HepG2 (cell line): ENCODE data around the gene POLL. TPM values are rescaled to one million over a fixed set of nuclear protein-coding genes. Genes with fewer than 3 reads are reported as not detected.

ENCODE experiments used
- ATAC-seq: fragments of 200-7000 bp; cut with Tn5 transposase; 3 replicates; pipeline ENCODE4 v1.9.1; 2020; ENCODE audit warnings: mild to moderate bottlenecking, moderate library complexity
- BruUV-seq: library from RNA; stranded (reverse); fragments of 400-500 nt; replicated peaks from 2 replicates; lab custom pipeline; 2021; lab: Mats Ljungman, UMichigan
- CTCF ChIA-PET: fragments of 300-600 bp; formaldehyde crosslinking; extraction: SDS; loops from one replicate; lab custom pipeline; 2021; ENCODE audit warnings: low total read pairs, inconsistent platforms, low intra/inter-chr PET ratio; lab: Yijun Ruan, JAX
- POLR2A ChIA-PET: fragments of 350-600 bp; sonication (Branson Sonifier 250); formaldehyde crosslinking; loops from one replicate; lab custom pipeline; 2020; ENCODE audit warnings: antibody characterized with exemption, inconsistent platforms; lab: Yijun Ruan, JAX
- DNase-seq: peaks from one replicate; pipeline ENCODE4 v3.0.0-alpha.2; 2015; ENCODE audit warnings: low spot score
- FAIRE-seq: peaks from 3 replicates; lab custom pipeline; 2011; peaks lifted over from hg19 to GRCh38; lab: Jason Lieb, UNC
- H2AFZ ChIP-seq: one replicate; pipeline ENCODE4 v1.6.1; 2011; ENCODE audit warnings: low read length, inconsistent platforms
- H3K27ac ChIP-seq: fragments of 300-600 bp; 3 replicates; pipeline ENCODE4 v1.8.0; 2011; ENCODE audit warnings: mixed run types, mild to moderate bottlenecking, mixed read lengths, low read length, inconsistent platforms; ENCODE audit not compliant: insufficient read depth; ENCODE audit errors: extremely low read length
- H3K27me3 ChIP-seq, 2 experiments: fragments of 200-600 bp in 1 of 2; 2 replicates in 1 of 2; 3 replicates in 1 of 2; pipeline versions ENCODE4 v1.6.0 to v1.8.0; 2011; ENCODE audit warnings: low read length in 2 of 2, mild to moderate bottlenecking in 2 of 2, moderate library complexity in 2 of 2, inconsistent platforms in 1 of 2; ENCODE audit not compliant: insufficient read depth in 2 of 2, control insufficient read depth in 1 of 2
- H3K36me3 ChIP-seq, 2 experiments: fragments of 200-600 bp in 1 of 2; replicated peaks in 1 of 2; 2 replicates in 1 of 2; 3 replicates in 1 of 2; pipeline versions ENCODE4 v1.5.1 to v1.8.0; 2011; ENCODE audit warnings: low read length in 2 of 2, inconsistent platforms in 1 of 2; ENCODE audit not compliant: insufficient read depth in 2 of 2, control insufficient read depth in 1 of 2
- H3K4me1 ChIP-seq: 2 replicates; pipeline ENCODE4 v1.5.1; 2012; ENCODE audit warnings: low read length, inconsistent platforms; ENCODE audit not compliant: insufficient read depth
- H3K4me2 ChIP-seq: 2 replicates; pipeline ENCODE4 v1.6.0; 2011; ENCODE audit warnings: low read depth, low read length, inconsistent platforms
- H3K4me3 ChIP-seq, 3 experiments: fragments of 200-600 bp in 1 of 3; sonication (generic), shearing (Covaris generic) in 1 of 3; replicated peaks in 1 of 3; 2 replicates each; pipeline ENCODE4 v1.5.1; 2011 to 2016; ENCODE audit warnings: low read length in 3 of 3, inconsistent platforms in 2 of 3, low read depth in 2 of 3, mild to moderate bottlenecking in 2 of 3, control low read depth in 1 of 3, mixed read lengths in 1 of 3; ENCODE audit not compliant: insufficient read depth in 1 of 3
- H3K79me2 ChIP-seq: one replicate; pipeline ENCODE4 v1.6.1; 2011; ENCODE audit warnings: low read length, inconsistent platforms; ENCODE audit not compliant: insufficient read depth
- H3K9ac ChIP-seq: 2 replicates; pipeline ENCODE4 v1.6.0; 2011; ENCODE audit warnings: mild to moderate bottlenecking, low read depth, low read length, inconsistent platforms; ENCODE audit not compliant: insufficient read depth
- H3K9me3 ChIP-seq: 2 replicates; pipeline ENCODE4 v1.5.1; 2012; ENCODE audit warnings: mild to moderate bottlenecking, low read length
- H4K20me1 ChIP-seq: 2 replicates; pipeline ENCODE4 v1.6.0; 2011; ENCODE audit warnings: inconsistent platforms, mild to moderate bottlenecking, low read length, moderate library complexity; ENCODE audit not compliant: insufficient read depth
- AGO2 ChIP-seq: fragments of 200-400 bp; formaldehyde crosslinking; optimal IDR thresholded peaks from 2 replicates; pipeline ENCODE3; 2017; ENCODE audit warnings: mild to moderate bottlenecking, low read depth, low read length, moderate library complexity
- BHLHE40 ChIP-seq: IDR thresholded peaks from 2 replicates; pipeline ENCODE4 v1.6.1; 2011; ENCODE audit warnings: low read length, improper control_type of control experiment
- DDIT3 ChIP-seq: sonication (generic); formaldehyde crosslinking; IDR thresholded peaks from 2 replicates; pipeline ENCODE4 v1.4.0; 2020; ENCODE audit warnings: mild to moderate bottlenecking, missing genetic modification reagents
- DMAP1 ChIP-seq: IDR thresholded peaks from 2 replicates; pipeline ENCODE4 v1.6.1; 2016
- HNF1B ChIP-seq: sonication (generic); formaldehyde crosslinking; IDR thresholded peaks from 2 replicates; pipeline ENCODE4 v1.5.1; 2020; ENCODE audit warnings: mild to moderate bottlenecking, moderate library complexity, missing genetic modification reagents
- JARID2 ChIP-seq: sonication (generic); formaldehyde crosslinking; IDR thresholded peaks from 2 replicates; pipeline ENCODE4 v1.8.1; 2023; ENCODE audit warnings: missing genetic modification reagents, inconsistent platforms; ENCODE audit not compliant: insufficient replicate concordance
- MXI1 ChIP-seq: IDR thresholded peaks from 3 replicates; pipeline ENCODE4 v1.6.1; 2012; ENCODE audit warnings: low read depth, low read length, inconsistent platforms, borderline replicate concordance
- TAF15 ChIP-seq: fragments of 200-400 bp; formaldehyde crosslinking; IDR thresholded peaks from one replicate; pipeline ENCODE4 v1.6.1; 2018; ENCODE audit warnings: mild to moderate bottlenecking, low read depth, low read length; ENCODE audit not compliant: poor library complexity, severe bottlenecking
- ZBED4 ChIP-seq: sonication (generic); formaldehyde crosslinking; IDR thresholded peaks from 2 replicates; pipeline ENCODE4 v1.4.0; 2020; ENCODE audit warnings: missing genetic modification reagents, borderline replicate concordance
- ZFP37 ChIP-seq: sonication (generic); formaldehyde crosslinking; IDR thresholded peaks from 2 replicates; pipeline ENCODE4 v1.4.0; 2020; ENCODE audit warnings: missing genetic modification reagents, borderline replicate concordance
- WGBS: methylation state at CpG from one replicate; pipeline ENCODE4 v1.1.6; 2017; ENCODE audit warnings: low lambda C conversion rate; 5-methylcytosine and 5-hydroxymethylcytosine counted together
- in situ Hi-C: cut with HindIII; loops from 2 replicates; pipeline ENCODE4 v1.10.0; 2017; ENCODE audit warnings: low pct_unique_long_range_greater_than_20kb; ENCODE audit not compliant: extremely low pct_ligation_motif_present
- intact Hi-C: fragments of 100-400 bp; cut with micrococcal nuclease; formaldehyde crosslinking; loops from one replicate; pipeline ENCODE4 v1.10.0; 2022; ENCODE audit not compliant: unreplicated experiment
- polyA plus RNA-seq, 8 experiments: library from polyadenylated mRNA; depleted of rRNA in 3 of 8; stranded (reverse) in 7 of 8; unstranded in 1 of 8; fragments of >200 nt; fragmentation: Illumina TruSeq in 4 of 8; extraction: Trizol in 4 of 8; gene quantifications; 2 replicates each; pipeline versions ENCODE4 v1.2.1 to v1.2.3, GENCODE V29; 2011 to 2016; ENCODE audit warnings: low read depth in 4 of 8, missing spikeins in 1 of 8, mixed read lengths in 1 of 8; ENCODE audit not compliant: insufficient read depth in 1 of 8
- total RNA-seq, 5 experiments: library from RNA; depleted of rRNA; stranded (reverse); fragments of >200 nt; fragmentation: Illumina TruSeq; extraction: Trizol; gene quantifications; 2 replicates each; pipeline ENCODE4 v1.2.3, GENCODE V29; 2016; ENCODE audit warnings: low read depth in 1 of 5

POLL gene
- total and polyA plus RNA-seq, 2 of the 13 experiments (the other 11 are each of a cell fraction or from before 2014, with no cell fraction given): 13.8 to 19.1 TPM

- Histone ChIP-seq H4K20me1 (no peaks in the 10 kb centered on the region), H3K9ac (no peak overlapping the region), H3K4me3 (no peak overlapping the region), H3K9me3 (no peaks in the 10 kb centered on the region), H3K4me1 (no peaks in the 10 kb centered on the region), H2AFZ (no peak overlapping the region), H3K36me3 (peaks cover 0 to 4% of the 10 kb centered on the region in 2 experiments; a peak in 2 of 5 replicates), H3K79me2 (no peaks in the 10 kb centered on the region), H3K4me2 (no peak overlapping the region), H3K27ac (no peak overlapping the region), H3K27me3 (no peaks in the 10 kb centered on the region)
- in situ Hi-C loops (no loop called here), intact Hi-C loops (no loop called here)
- no peak for FAIRE-seq
- no TSS peak for BruUV-seq
- TF ChIP-seq MXI1 (no peak), AGO2 (peak; percentile 51), DDIT3 (CRISPR knock-in tag) (no peak), TAF15 (no peak)
- ATAC-seq: no peak
- no peak for DNase-seq
- ChIA-PET CTCF (no interaction called here), POLR2A (interaction anchor here (2.0 kb wide), 1 partner anchor 9 kb away, joined by 6 read pairs; no protein-coding TSS in a partner anchor)
- 67% methylated on average over 2 of the region's 7 CpGs for WGBS
Measured at GRCh38 chr10:101577121-101577871, 10.8 kb downstream of the POLL start.

- no peak for ATAC-seq
- FAIRE-seq: no peak
- ChIA-PET POLR2A (interaction anchor here (2.0 kb wide), 1 partner anchor 10 kb away, joined by 6 read pairs; no protein-coding TSS in a partner anchor), CTCF (no interaction called here)
- H3K9me3 ChIP-seq: no peaks in the 10 kb centered on the region
- H3K27me3 ChIP-seq: no peaks in the 10 kb centered on the region
- H4K20me1 ChIP-seq: no peaks in the 10 kb centered on the region
- H3K27ac ChIP-seq: no peak overlapping the region
- no peak overlapping the region for H3K4me3 ChIP-seq
- H3K36me3 ChIP-seq: peaks cover 0 to 4% of the 10 kb centered on the region in 2 experiments; a peak in 2 of 5 replicates
- no peak for DNase-seq
- no peaks in the 10 kb centered on the region for H3K79me2 ChIP-seq
- 91% methylated on average over 7 of the region's 7 CpGs for WGBS
- in situ Hi-C loops (no loop called here), intact Hi-C loops (no loop called here)
- no TSS peak for BruUV-seq
- no peak overlapping the region for H2AFZ ChIP-seq
- H3K4me2 ChIP-seq: no peak overlapping the region
- H3K9ac ChIP-seq: no peak overlapping the region
- H3K4me1 ChIP-seq: peaks cover 2% of the 10 kb centered on the region
- TF ChIP-seq HNF1B: no peak
- no peak for TF ChIP-seq JARID2 (CRISPR knock-in tag)
- TF ChIP-seq ZBED4 (CRISPR knock-in tag): no peak
- no peak for TF ChIP-seq DMAP1 (CRISPR knock-in tag)
- TF ChIP-seq ZFP37 (CRISPR knock-in tag): no peak
- TF ChIP-seq BHLHE40: no peak
Measured at GRCh38 chr10:101576211-101576863, 11.7 kb downstream of the POLL start.
